Measurements from ENCODE around the gene MKLN1.
"Not testable (repeated sequence)": the region's sequence is repeated elsewhere in the genome, so short reads cannot be mapped to it uniquely, and the experiment has no call there.

MKLN1 gene

DNA sequence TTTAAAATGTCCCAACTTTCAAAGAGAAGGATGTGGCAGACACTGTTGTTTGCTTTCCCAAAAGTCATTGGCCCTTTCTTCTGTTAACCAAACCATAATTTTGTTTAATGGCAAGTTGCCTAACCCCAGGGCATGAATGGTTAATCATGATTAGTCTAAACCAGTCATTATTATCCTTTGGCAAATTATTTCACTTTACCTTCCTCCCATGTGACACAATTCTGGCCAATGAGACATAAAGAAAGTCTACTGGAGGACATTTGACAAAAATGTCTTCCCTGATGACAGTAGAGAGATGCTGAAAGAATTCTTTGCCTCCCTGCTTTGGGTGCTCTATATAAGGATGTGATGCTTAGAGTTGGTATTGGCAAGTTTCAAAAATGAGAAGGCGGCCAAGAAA is 126.8 kb downstream of the MKLN1 start:
- H3K4me3 Mint-ChIP-seq: no peak overlapping the region
- H3K9me3 Mint-ChIP-seq: no peaks in the 10 kb centered on the region
- no peak for DNase-seq
- peaks cover 0 to 16% of the 10 kb centered on the region in 2 donors for H3K4me1 Mint-ChIP-seq (ENCODE audit: low read depth in 2 of 2)
- peaks cover 24% of the 10 kb centered on the region for H3K36me3 Mint-ChIP-seq (ENCODE audit: insufficient read depth)
- H3K27ac Mint-ChIP-seq: no peak overlapping the region
- ATAC-seq (replicated peaks): no peak
- H3K27me3 Mint-ChIP-seq: no peaks in the 10 kb centered on the region

DNA sequence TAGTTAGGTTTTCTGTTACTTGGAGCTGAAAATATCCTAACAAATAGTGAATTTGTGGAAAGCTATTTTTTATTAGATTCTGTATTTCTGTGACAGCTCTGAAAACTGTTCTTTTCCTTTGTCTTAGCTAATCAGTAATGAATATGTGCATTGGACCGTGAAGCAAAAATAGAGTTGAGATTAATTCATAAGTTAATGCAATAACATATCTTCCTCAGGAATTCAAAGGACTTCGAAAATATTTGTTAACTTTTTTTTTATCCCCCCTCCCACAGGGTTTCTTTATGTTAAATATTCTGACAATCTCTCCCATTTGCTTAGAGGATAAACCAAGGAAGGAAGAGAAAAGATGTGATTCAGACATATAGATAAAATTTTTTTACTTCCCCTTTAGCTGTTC is 127.3 kb downstream of the MKLN1 start:
- Mint-ChIP-seq H3K4me3 (no peak overlapping the region), H3K4me1 (ENCODE audit: low read depth in 2 of 2) (peaks cover 0 to 11% of the 10 kb centered on the region in 2 donors), H3K27me3 (no peaks in the 10 kb centered on the region), H3K27ac (no peak overlapping the region), H3K9me3 (no peaks in the 10 kb centered on the region), H3K36me3 (ENCODE audit: insufficient read depth) (peaks cover 24% of the 10 kb centered on the region)
- ATAC-seq (replicated peaks): no peak
- DNase-seq: no peak

DNA sequence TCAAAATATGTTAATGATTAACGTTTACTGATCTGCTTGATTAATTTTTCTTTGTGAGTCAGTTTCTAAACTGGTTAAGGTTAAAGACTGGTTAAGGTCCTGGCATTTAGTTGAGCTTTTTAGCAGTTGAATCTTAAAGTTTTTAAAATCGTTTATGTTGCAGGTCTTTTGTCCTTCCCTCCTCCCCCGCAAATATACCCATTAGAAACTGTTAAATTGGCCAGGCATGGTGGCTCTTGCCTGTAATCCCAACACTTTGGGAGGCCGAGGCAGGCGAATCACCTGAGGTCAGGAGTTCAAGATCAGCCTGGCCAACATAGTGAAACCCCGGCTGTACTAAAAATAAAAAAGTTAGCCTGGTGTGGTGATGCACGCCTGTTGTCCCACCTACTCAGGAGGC is 127.9 kb downstream of the MKLN1 start:
- DNase-seq (no peak), ATAC-seq (replicated peaks) (no peak)
- no peaks in the 10 kb centered on the region for H3K9me3 Mint-ChIP-seq
- peaks cover 0 to 10% of the 10 kb centered on the region in 2 donors for H3K4me1 Mint-ChIP-seq (ENCODE audit: low read depth in 2 of 2)
- H3K36me3 Mint-ChIP-seq (ENCODE audit: insufficient read depth): peaks cover 24% of the 10 kb centered on the region
- no peak overlapping the region for H3K4me3 Mint-ChIP-seq
- no peak overlapping the region for H3K27ac Mint-ChIP-seq
- H3K27me3 Mint-ChIP-seq: no peaks in the 10 kb centered on the region

DNA sequence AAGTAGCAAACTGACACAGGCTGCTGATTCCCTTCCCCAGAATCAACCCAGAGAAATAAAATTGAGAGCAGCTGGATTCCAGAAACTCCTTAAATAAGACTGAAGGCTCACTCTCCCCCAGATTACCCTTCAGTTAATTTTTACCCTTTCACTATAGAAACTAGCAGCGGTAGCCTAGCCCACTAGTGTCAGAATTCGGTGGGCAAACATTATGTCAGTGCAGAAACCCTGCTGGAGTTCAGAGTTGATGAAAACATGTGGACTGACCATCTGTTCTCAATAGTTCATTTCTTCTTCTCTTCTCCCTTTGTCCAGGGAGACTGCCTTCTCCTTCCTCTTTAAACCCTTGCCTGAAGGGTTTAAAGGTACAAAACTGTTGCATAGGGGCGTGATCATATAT is 128.7 kb downstream of the MKLN1 start:
- Mint-ChIP-seq H3K4me3 (no peak overlapping the region), H3K4me1 (ENCODE audit: low read depth in 2 of 2) (peaks cover 0 to 10% of the 10 kb centered on the region in 2 donors), H3K27me3 (no peaks in the 10 kb centered on the region), H3K27ac (no peak overlapping the region), H3K36me3 (ENCODE audit: insufficient read depth) (peaks cover 24% of the 10 kb centered on the region), H3K9me3 (no peaks in the 10 kb centered on the region)
- DNase-seq (no peak), ATAC-seq (replicated peaks) (no peak)

DNA sequence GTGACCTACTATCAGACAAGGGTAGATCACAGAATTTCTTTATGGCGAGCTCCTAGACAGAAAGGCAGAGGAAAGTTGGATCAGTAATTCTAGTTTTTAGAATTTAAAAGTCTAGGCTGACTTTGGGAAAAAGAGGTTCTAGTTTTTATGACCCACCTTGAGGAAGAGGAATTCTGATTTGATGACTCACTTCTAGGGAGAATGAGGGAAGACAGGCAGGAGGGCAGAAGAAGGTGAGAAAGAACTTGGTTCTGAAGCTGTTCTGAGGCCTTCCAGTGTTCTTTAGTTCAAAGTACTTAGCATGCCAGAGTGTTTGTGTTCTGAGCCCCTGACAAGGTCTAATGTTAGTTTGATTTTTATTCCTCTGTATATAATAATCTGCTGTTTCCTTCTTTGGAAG is 131.6 kb downstream of the MKLN1 start:
- Mint-ChIP-seq H3K4me3 (no peak overlapping the region), H3K4me1 (ENCODE audit: low read depth in 2 of 2) (peaks cover 0 to 10% of the 10 kb centered on the region in 2 donors), H3K27me3 (no peaks in the 10 kb centered on the region), H3K36me3 (ENCODE audit: insufficient read depth) (peaks cover 24% of the 10 kb centered on the region), H3K27ac (peak overlapping the region in 1 of 2 donors; percentile 66), H3K9me3 (no peaks in the 10 kb centered on the region)
- ATAC-seq (replicated peaks) (no peak), DNase-seq (no peak)

DNA sequence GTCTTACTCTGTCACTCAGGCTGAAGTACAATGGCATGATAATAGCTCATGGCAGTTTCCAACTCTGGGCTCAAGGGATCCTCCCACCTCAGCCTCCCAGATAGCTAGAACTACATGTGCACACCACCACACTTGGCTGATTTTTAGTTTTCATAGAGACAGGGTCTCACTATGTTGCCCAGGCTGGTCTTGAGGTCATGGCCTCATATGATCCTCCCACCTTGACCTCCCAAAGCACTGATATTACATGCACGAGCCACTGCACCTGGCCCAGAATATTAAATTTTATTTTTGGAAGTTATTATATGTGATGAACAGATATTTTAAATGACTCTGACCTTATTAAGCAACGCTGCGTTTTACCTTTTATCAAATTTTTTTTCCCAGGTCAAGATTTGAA is 134.4 kb downstream of the MKLN1 start:
- Mint-ChIP-seq H3K36me3 (ENCODE audit: insufficient read depth) (peaks cover 36% of the 10 kb centered on the region), H3K9me3 (no peaks in the 10 kb centered on the region), H3K4me1 (ENCODE audit: low read depth in 2 of 2) (peaks cover 0 to 10% of the 10 kb centered on the region in 2 donors), H3K27ac (peak overlapping the region in 1 of 2 donors; percentile 35), H3K27me3 (no peaks in the 10 kb centered on the region), H3K4me3 (no peak overlapping the region)
- ATAC-seq (replicated peaks): no peak
- no peak for DNase-seq

DNA sequence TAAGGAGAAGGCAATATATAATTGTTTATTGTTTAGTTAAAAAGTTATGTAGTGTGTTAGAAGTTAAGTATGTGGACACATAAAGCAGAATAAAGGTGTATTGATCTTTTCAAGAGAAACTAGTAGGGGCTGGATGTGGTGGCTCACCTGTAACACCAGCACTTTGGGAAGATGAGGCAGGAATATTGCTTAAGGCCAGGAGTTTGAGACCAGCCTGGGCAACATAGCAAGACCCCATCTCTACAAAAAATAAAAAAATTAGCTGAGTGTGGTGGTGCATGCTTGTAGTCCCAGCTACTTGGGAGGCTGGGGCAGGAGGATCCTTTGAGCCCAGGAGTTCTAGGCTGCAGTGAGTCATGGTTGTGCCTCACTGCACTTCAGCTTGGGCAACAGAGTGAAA is 135.0 kb downstream of the MKLN1 start:
- not testable (repeated sequence) for H3K4me3 Mint-ChIP-seq; H3K4me1 Mint-ChIP-seq (ENCODE audit: low read depth in 2 of 2); DNase-seq; H3K9me3 Mint-ChIP-seq; H3K27me3 Mint-ChIP-seq; ATAC-seq (replicated peaks)
- peak overlapping the region in 1 of 2 donors; percentile 35 for H3K27ac Mint-ChIP-seq
- H3K36me3 Mint-ChIP-seq (ENCODE audit: insufficient read depth): peaks cover 35% of the 10 kb centered on the region

DNA sequence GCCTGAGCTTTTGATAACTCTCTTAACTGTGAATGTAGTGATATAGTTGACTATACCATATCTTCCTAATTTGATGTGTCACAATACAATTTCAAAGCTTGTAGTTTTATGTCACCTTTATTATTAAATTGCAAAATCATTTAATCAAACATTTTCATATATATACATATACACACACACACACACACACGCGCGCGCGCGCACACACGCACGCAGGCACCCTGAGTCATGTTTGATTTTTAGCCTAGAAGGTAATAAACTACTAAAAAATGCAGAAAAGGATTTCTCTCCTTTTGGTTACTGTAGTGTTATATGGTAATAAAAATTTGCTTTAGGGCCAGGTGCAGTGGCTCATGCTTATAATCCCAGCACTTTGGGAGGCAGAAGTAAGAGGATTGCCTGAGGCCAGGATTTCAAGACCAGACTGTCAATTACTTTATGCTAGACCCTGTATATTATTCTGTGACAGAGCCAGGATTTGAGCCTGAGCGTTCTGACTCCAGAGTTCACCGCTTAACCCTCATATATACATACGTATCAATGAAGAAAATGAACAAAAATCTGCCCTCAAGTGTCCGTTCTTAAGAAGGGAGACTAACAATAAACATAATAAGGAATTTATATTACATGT is 139.2 kb downstream of the MKLN1 start:
- H3K4me3 Mint-ChIP-seq: no peak overlapping the region
- H3K27ac Mint-ChIP-seq: no peak overlapping the region
- no peaks in the 10 kb centered on the region for H3K9me3 Mint-ChIP-seq
- H3K27me3 Mint-ChIP-seq: no peaks in the 10 kb centered on the region
- no peaks in the 10 kb centered on the region for H3K4me1 Mint-ChIP-seq (ENCODE audit: low read depth in 2 of 2)
- no peak for DNase-seq
- ATAC-seq (replicated peaks): no peak
- H3K36me3 Mint-ChIP-seq (ENCODE audit: insufficient read depth): peaks cover 56% of the 10 kb centered on the region

DNA sequence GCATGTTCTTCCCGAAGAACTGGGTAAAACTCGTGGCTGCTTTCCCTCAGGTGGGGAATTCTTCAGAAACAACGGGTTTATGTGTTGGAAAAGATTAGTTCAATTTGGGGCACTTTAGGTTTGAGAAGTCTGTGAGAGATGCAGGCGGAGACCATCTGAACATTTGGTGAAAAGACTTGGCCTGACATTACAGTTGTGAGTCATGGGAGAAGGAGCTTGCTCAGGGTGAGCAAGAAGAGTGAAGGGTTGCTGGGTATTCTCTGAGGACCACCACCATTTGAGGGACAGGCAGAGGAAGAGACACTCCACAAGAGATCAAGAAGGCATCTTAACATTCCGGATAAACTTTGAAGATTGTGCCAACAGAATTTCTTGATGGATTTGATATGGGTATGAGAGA is 140.1 kb downstream of the MKLN1 start:
- no peaks in the 10 kb centered on the region for H3K4me1 Mint-ChIP-seq (ENCODE audit: low read depth in 2 of 2)
- H3K27me3 Mint-ChIP-seq: no peaks in the 10 kb centered on the region
- peaks cover 60% of the 10 kb centered on the region for H3K36me3 Mint-ChIP-seq (ENCODE audit: insufficient read depth)
- H3K4me3 Mint-ChIP-seq: no peak overlapping the region
- H3K9me3 Mint-ChIP-seq: no peaks in the 10 kb centered on the region
- DNase-seq (no peak), ATAC-seq (replicated peaks) (no peak)
- no peak overlapping the region for H3K27ac Mint-ChIP-seq

DNA sequence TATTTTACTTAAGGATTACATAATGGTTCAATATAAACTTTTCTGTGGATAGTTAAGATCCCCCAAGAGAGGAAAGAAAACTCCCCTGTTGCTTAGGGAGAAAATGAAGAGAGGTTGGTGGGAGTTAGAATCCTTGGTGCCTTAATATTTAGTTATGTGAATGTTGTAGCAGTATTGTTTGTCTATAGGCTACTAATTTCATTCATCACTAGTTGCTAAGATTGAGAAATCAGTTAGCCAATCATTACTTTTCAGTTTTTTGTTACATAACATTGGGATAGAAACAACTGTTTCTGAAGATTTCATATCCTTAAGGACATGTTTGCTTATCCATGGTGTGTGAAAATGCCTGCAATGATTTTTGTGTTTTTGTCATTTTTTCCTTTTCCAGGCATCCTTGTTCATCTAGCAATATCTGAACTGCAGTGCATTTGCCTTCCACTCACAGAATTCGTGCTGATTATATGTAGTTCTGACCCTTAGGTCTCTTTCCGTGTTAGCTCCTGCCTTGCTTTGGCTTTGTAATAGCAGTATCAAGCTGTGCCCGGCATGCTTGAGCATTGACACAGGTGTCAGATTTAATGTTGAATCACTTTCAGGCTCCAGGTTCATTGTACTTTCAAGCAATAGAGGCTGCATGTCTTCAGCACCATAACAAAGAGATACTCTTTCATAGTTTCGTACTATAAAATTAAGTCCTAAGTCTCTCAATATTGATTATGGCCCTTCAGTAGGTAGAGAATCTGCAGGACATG is 143.8 kb downstream of the MKLN1 start:
- Mint-ChIP-seq H3K4me1 (ENCODE audit: low read depth in 2 of 2) (no peaks in the 10 kb centered on the region), H3K9me3 (no peaks in the 10 kb centered on the region), H3K27me3 (no peaks in the 10 kb centered on the region), H3K4me3 (no peak overlapping the region), H3K36me3 (ENCODE audit: insufficient read depth) (peaks cover 49% of the 10 kb centered on the region), H3K27ac (no peak overlapping the region)
- no peak for ATAC-seq (replicated peaks)
- DNase-seq: no peak

DNA sequence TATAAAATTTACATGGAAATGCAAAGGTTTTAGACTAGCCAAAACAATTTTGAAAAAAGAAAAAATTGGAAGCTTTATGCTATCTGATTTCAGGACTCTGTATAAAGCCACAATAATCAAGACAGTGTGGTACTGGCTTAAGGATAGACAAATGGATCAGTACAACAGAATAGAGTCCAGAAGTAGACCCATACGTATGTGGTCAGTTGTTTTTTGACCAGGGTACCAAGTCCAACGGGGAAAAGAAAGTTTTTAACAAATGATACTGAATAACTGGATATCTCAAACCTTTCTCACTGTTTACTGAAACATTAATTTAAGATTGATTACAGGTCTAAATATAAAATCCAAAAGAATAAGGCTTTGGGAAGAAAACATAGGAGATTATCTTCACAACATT is 149.1 kb downstream of the MKLN1 start:
- Mint-ChIP-seq H3K36me3 (ENCODE audit: insufficient read depth) (peaks cover 26% of the 10 kb centered on the region), H3K27me3 (no peaks in the 10 kb centered on the region), H3K4me1 (ENCODE audit: low read depth in 2 of 2) (no peaks in the 10 kb centered on the region)

DNA sequence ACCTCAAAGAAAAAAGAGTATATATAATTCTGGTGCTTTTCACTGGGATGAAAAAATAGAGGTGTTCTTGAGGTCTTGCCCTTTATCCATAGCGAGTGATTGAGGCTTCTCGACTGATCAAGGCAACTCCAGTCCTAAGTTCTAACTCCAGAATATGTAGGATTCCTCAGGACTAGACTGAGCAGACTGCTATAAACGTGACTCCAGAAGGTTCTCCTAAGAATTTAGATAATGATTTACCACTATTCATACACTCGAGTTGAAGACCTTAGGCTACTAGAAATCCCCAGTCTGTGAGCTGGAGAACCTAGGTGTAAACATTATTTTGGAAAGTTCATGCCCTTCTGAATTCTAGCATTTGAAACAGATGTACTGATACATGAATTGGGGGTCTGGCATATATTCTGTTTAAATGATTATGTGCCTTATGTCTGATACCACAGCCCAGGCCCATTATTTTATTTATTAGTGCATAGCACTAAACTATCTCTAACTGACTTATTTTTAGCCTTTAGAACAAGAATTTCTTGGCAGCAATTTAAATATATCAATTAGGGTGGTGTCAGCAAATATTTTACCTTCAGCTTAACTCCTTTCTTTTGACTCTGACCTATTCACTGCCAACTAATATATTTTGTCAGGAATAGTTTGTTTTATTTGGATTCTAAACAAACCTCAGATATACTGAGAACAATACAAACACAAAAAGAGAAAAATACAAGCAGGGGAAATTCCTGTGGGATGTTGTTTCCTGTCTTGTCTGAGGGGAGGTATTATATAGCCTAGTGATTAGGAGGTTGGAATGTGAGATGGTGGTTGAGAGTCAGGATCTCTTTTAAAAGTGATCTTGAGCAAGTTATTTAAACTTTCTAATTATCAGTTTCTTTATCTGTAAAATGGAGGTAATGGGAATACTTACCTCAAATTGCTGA is 153.0 kb downstream of the MKLN1 start:
- Mint-ChIP-seq H3K4me1 (ENCODE audit: low read depth in 2 of 2) (no peaks in the 10 kb centered on the region), H3K36me3 (ENCODE audit: insufficient read depth) (peaks cover 14% of the 10 kb centered on the region), H3K27me3 (no peaks in the 10 kb centered on the region), H3K27ac (peak overlapping the region in 1 of 2 donors; percentile 28), H3K9me3 (no peaks in the 10 kb centered on the region), H3K4me3 (no peak overlapping the region)
- ATAC-seq (replicated peaks) (no peak), DNase-seq (no peak)

More for the DNA sequence above, 149.1 kb downstream of the MKLN1 start:
- peak overlapping the region in 1 of 2 donors; percentile 83 for H3K27ac Mint-ChIP-seq
- DNase-seq: no peak
- H3K4me3 Mint-ChIP-seq: no peak overlapping the region
- ATAC-seq (replicated peaks): no peak
- H3K9me3 Mint-ChIP-seq: no peaks in the 10 kb centered on the region

DNA sequence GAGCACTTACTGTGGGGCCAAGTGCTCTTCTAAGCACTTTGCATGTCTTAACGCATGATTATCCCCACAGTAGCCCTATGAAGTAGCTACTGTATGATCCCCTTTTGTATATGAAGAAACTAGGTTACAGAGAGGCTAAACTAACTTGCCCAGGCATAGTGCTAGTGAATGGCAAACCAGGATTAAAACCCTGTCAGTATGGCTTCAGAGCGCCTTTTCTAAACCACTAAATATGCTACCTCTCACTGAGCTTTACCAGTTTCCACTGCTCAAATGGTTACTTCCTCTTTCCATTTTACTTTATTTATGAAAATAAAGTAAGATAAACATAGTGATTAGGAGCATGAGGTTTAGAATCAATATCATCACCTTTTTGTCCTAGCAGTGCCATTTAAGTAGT is 155.1 kb downstream of the MKLN1 start:
- H3K27me3 Mint-ChIP-seq: no peaks in the 10 kb centered on the region
- ATAC-seq (replicated peaks): no peak
- no peak for DNase-seq

More for the DNA sequence above, 155.1 kb downstream of the MKLN1 start:
- Mint-ChIP-seq H3K9me3 (no peaks in the 10 kb centered on the region), H3K36me3 (ENCODE audit: insufficient read depth) (peaks cover 9% of the 10 kb centered on the region), H3K4me3 (no peak overlapping the region), H3K27ac (no peak overlapping the region), H3K4me1 (ENCODE audit: low read depth in 2 of 2) (no peaks in the 10 kb centered on the region)

Measured in effector memory CD8-positive, alpha-beta T cell (primary cell).